Ovary (tissue), 9 donors: ENCODE data around the gene IFT88. TPM values are rescaled to one million over a fixed set of nuclear protein-coding genes. Genes with fewer than 3 reads are reported as not detected.

Source experiments
- DNase-seq, 5 donors: peaks; one replicate each; pipeline ENCODE4 v3.0.0-alpha.2; 2019 to 2020
- H3K27ac ChIP-seq, 2 donors: fragments of 200-600 bp; one replicate each; pipeline versions ENCODE4 v1.5.1 to v1.8.0; 2019 to 2022
- H3K27me3 ChIP-seq: fragments of 200-600 bp; one replicate; pipeline ENCODE4 v1.8.0; 2022
- H3K36me3 ChIP-seq: fragments of 200-600 bp; sonication (generic); one replicate; pipeline ENCODE4 v1.5.1; 2019
- H3K4me1 ChIP-seq: one replicate; pipeline ENCODE4 v1.8.1; 2013; ENCODE audit warnings: mild to moderate bottlenecking, moderate library complexity; ENCODE audit not compliant: insufficient read depth
- H3K4me3 ChIP-seq: fragments of 200-600 bp; sonication (generic); one replicate; pipeline ENCODE4 v1.5.1; 2017
- H3K9me3 ChIP-seq, 2 donors: fragments of 200-600 bp in 1 of 2; sonication (generic) in 1 of 2; one replicate each; pipeline versions ENCODE4 v1.5.1 to v1.8.1; 2013 to 2019; ENCODE audit warnings: mild to moderate bottlenecking in 1 of 2, moderate library complexity in 1 of 2
- EP300 ChIP-seq: sonication (generic); formaldehyde crosslinking; IDR thresholded peaks from one replicate; pipeline ENCODE4 v1.6.1; 2017; ENCODE audit warnings: antibody characterized with exemption
- POLR2A ChIP-seq: fragments of 450-650 bp; IDR thresholded peaks from one replicate; pipeline ENCODE4 v1.6.1; 2017; ENCODE audit warnings: antibody characterized with exemption, mild to moderate bottlenecking, moderate library complexity
- WGBS, 3 donors: extraction: QIAGEN DNeasy Blood & Tissue Kit in 1 of 3; methylation state at CpG; one replicate each; pipeline versions ENCODE4 v1.1.5 to v1.1.7; 2013 to 2017; 5-methylcytosine and 5-hydroxymethylcytosine counted together
- intact Hi-C, 4 donors: fragments of 100-400 bp; cut with DNase I; formaldehyde crosslinking; loops; one replicate each; pipeline versions ENCODE4 v1.11.0 to v1.15.1; 2022 to 2023
- polyA plus RNA-seq, 2 donors: library from polyadenylated mRNA; stranded (reverse); fragments of 200-250 nt in 1 of 2; fragments of 350-450 nt in 1 of 2; fragmentation: Illumina TruSeq in 1 of 2; extraction: RNeasy Lipid Tissue Mini Kit (QIAGEN cat#74804) in 1 of 2; gene quantifications; one replicate each; pipeline ENCODE4 v1.2.3, GENCODE V29; 2013 to 2014
- total RNA-seq, 7 donors: library from RNA; depleted of rRNA in 2 of 7; stranded (reverse); fragments of >200 nt in 2 of 7; fragmentation: NEBNext Ultra II Directional in 3 of 7; extraction: Animal tissue kit (Norgen Biotek cat#: 25700) in 3 of 7; gene quantifications; one replicate each; pipeline versions ENCODE4 v1.1.0 to v1.2.4, GENCODE V29; 2016 to 2023
- TF ChIP-seq, protein P1 (sequence below), 3 donors: fragments of 450-650 bp in 2 of 3; fragments of 200-600 bp in 1 of 3; IDR thresholded peaks; one replicate each; pipeline versions ENCODE4 v1.5.1 to v1.8.0; 2016 to 2022; ENCODE audit warnings: antibody characterized with exemption in 3 of 3, mild to moderate bottlenecking in 1 of 3
- donor health status: DM: no; HTN: no; CAD: no; lungs with moderate emphysema.
- donor health status: DM: no; HTN: no; CAD: no.
- donor health status: Bipolar disorder and iron deficiency.
- donor health status: DM: yes; HTN: yes; CAD: no.
- donor health status: DM: no; HTN: no; CAD: no.
- donor health status: DM: yes; HTN: yes; CAD: no.

Gene IFT88
- total and polyA plus RNA-seq, 9 donors, result 12.1 to 30.6 (median 22.9) TPM

DNA sequence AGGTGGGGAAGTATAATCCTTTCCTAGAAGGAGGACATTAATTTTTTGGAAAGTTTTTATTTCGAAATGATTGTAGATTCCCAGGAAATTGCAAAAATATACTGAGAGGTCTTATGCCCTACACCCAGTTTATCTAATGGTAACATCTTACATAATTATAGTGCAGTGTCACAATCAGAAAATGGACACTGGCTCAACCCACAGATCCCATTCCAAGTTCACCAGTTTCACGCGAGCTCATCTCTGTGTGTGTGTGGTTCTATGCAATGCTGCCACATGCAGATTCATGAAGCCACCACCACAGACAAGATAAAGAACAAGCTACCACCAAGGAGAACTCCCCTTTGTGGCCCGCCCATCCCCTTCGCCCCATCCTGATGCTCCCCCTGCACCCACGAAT is 160.9 kb downstream of the IFT88 start:
- 65 to 94% (median 79%) methylated on average over 6 of the region's 6 CpGs for WGBS, 3 donors
- H3K4me1 ChIP-seq, result no peaks in the 10 kb centered on the region
- no peaks in the 10 kb centered on the region for H3K36me3 ChIP-seq
- H3K27ac ChIP-seq, result no peak overlapping the region
- no peaks in the 10 kb centered on the region for H3K9me3 ChIP-seq
- H3K27me3 ChIP-seq, result no peaks in the 10 kb centered on the region
- TF ChIP-seq EP300, result no peak
- no peak for TF ChIP-seq POLR2A
- TF ChIP-seq, protein P1, sequence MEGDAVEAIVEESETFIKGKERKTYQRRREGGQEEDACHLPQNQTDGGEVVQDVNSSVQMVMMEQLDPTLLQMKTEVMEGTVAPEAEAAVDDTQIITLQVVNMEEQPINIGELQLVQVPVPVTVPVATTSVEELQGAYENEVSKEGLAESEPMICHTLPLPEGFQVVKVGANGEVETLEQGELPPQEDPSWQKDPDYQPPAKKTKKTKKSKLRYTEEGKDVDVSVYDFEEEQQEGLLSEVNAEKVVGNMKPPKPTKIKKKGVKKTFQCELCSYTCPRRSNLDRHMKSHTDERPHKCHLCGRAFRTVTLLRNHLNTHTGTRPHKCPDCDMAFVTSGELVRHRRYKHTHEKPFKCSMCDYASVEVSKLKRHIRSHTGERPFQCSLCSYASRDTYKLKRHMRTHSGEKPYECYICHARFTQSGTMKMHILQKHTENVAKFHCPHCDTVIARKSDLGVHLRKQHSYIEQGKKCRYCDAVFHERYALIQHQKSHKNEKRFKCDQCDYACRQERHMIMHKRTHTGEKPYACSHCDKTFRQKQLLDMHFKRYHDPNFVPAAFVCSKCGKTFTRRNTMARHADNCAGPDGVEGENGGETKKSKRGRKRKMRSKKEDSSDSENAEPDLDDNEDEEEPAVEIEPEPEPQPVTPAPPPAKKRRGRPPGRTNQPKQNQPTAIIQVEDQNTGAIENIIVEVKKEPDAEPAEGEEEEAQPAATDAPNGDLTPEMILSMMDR (IDR thresholded peaks at IDR 0.05), result no peak
- no peak overlapping the region for H3K4me3 ChIP-seq
- intact Hi-C loops, result no loop called here
- DNase-seq, result no peak

DNA sequence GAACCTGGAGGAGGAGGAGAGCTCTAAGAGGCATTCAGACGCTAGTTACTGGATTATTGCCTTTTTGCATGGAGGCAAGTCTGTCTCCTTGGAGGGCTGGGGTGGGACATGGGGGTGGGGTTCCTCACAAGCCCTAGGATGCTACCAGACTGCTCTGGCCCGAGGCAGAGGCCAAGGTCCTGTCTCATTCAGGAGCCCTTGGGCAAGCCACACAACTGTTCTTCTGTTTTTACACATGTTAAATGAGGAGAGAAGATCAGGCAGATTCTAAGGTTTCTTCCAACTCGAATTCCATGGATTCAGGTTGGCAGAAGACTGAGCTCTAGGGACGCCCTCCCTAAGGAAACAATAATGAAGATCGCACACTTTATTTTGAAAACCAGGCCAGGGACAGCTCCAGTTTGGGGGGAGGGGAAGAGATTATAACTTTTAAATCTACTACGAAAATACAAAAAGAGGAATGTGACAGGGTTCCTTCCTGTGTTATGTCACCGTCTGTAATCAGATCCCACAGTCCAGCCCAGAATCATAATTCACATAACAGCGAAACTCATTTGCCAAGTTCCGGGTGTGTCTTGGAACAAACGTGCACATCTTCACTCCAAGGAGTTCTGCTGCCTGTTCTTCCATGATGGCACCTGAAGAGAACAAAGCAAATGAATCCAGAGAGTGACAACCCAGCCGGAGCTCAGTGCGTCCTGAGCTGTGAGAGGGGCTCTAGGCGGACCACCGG is 161.8 kb downstream of the IFT88 start:
- TF ChIP-seq, protein P1 (IDR thresholded peaks at IDR 0.05), result no peak
- no peak for TF ChIP-seq POLR2A
- no peak for TF ChIP-seq EP300
- no peak for DNase-seq
- H3K36me3 ChIP-seq, result no peaks in the 10 kb centered on the region
- no peaks in the 10 kb centered on the region for H3K9me3 ChIP-seq
- H3K27me3 ChIP-seq, result no peaks in the 10 kb centered on the region
- no peak overlapping the region for H3K27ac ChIP-seq
- H3K4me3 ChIP-seq, result no peak overlapping the region
- intact Hi-C loops, result no loop called here
- no peaks in the 10 kb centered on the region for H3K4me1 ChIP-seq
- 80 to 84% (median 82%) methylated on average over 14 of the region's 14 CpGs for WGBS, 3 donors

DNA sequence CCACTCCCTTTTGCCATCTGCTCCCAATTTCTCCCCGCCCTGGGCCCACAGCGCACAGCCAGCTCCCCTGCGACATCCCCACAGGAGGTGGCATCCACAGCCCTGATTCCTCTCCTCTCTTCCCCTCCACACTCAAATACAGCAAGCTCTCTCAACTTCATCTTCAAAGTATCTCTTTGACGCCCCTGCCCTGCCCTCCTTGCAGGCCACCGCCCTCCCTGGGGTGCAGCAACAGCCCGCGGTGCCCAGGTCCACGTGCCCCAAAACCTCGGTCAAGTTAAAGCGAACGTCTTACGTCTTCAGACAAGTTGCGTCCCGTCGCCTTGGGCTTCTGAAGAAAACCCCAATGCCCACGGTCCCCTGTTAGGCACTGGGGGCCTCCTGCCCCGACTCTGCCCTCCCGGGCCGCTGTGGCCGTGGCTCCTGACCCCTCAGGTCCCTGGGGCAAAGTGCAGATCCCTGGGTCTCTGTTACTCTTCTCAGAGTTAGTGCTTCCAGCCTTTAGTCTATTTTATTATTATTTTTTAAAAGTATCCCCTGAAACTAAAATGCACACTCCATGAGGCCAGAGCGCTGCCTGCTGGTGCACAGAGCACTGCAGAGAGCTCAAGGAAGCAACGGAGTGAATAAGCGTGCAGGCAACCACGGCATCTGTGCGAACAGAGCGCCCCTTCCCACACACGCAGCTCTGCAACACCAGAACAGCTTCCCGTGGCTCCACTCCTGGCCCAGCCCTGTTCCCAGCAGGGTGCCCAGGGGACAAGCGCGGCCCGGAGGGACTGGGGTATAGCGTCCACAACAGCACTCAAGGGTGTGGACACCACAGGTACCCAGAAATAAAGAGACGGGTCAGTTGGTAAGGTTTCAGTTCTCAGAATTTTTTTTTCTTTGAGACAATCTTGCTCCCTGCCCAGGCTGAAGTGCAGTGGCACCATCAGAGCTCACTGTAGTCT is 163.0 kb downstream of the IFT88 start:
- Histone ChIP-seq H3K27ac (no peak overlapping the region), H3K36me3 (no peaks in the 10 kb centered on the region), H3K4me3 (no peak overlapping the region), H3K9me3 (no peaks in the 10 kb centered on the region), H3K4me1 (no peaks in the 10 kb centered on the region), H3K27me3 (no peaks in the 10 kb centered on the region)
- 95 to 96% (median 95%) methylated on average over 33 of the region's 33 CpGs for WGBS, 3 donors
- TF ChIP-seq POLR2A (no peak), EP300 (no peak)
- TF ChIP-seq, protein P1 (IDR thresholded peaks at IDR 0.05), result no peak
- intact Hi-C loops, result no loop called here
- DNase-seq, result no peak

DNA sequence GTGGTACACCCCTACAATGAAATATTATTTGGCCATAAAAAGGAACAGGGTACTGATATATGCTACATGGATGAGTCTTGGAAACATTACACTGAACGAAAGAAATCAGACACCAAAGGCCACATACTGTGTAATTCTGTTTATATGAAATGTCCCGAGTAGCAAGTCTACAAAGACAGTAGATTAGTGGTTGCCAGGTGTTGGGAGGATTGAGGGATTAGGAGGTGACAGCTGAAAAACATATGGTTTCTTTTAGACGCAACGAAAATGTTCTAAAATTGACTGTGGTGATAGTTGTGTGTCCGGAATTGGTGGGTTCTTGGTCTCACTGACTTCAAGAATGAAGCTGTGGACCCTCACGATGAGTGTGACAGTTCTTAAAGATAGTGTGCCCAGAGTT is 171.7 kb downstream of the IFT88 start:
- Histone ChIP-seq H3K27me3 (no peaks in the 10 kb centered on the region), H3K4me1 (no peaks in the 10 kb centered on the region), H3K36me3 (no peaks in the 10 kb centered on the region), H3K4me3 (no peak overlapping the region), H3K27ac (no peak overlapping the region), H3K9me3 (no peaks in the 10 kb centered on the region)
- intact Hi-C loops, result no loop called here
- TF ChIP-seq EP300 (no peak), POLR2A (no peak)
- TF ChIP-seq, protein P1 (IDR thresholded peaks at IDR 0.05), result no peak
- DNase-seq, result no peak
- 90 to 93% (median 92%) methylated on average over 6 of the region's 6 CpGs for WGBS, 3 donors
